SK-N-SH treated with all-trans-retinoic acid at 6 μM for 48 hours (cell line): ENCODE measurements around the gene CRACR2B.
A peak's percentile ranks its signal among the peaks of the same experiment; 100 is the strongest.

Experiments used
- ATAC-seq: fragments of 200-7000 bp; cut with Tn5 transposase; 3 replicates; pipeline ENCODE4 v1.9.1; 2020; ENCODE audit warnings: mild to moderate bottlenecking, moderate library complexity
- ARNTL ChIP-seq: fragments of 450-650 bp; formaldehyde crosslinking; IDR thresholded peaks from 2 replicates; pipeline ENCODE4 v1.5.0; 2020; ENCODE audit warnings: low read depth, mild to moderate bottlenecking, moderate library complexity, borderline replicate concordance
- BACH2 ChIP-seq: fragments of 250-450 bp; sonication (Bioruptor Pico); IDR thresholded peaks from 2 replicates; pipeline ENCODE4 v1.9.0; 2021; ENCODE audit warnings: mild to moderate bottlenecking, borderline replicate concordance
- CREB5 ChIP-seq: fragments of 250-450 bp; sonication (Bioruptor Pico); IDR thresholded peaks from 2 replicates; pipeline ENCODE4 v1.5.1; 2020; ENCODE audit warnings: low read depth, mild to moderate bottlenecking, moderate library complexity
- CSRNP3 ChIP-seq: fragments of 250-450 bp; sonication (Bioruptor Pico); IDR thresholded peaks from 2 replicates; pipeline ENCODE4 v1.5.1; 2021; ENCODE audit warnings: mild to moderate bottlenecking, moderate library complexity
- ESRRG ChIP-seq: fragments of 250-450 bp; sonication (Bioruptor Pico); IDR thresholded peaks from 2 replicates; pipeline ENCODE4 v1.6.1; 2021; ENCODE audit warnings: mild to moderate bottlenecking
- GLIS3 ChIP-seq: fragments of 250-450 bp; sonication (Bioruptor Pico); IDR thresholded peaks from 2 replicates; pipeline ENCODE4 v1.5.0; 2020; ENCODE audit warnings: mild to moderate bottlenecking, moderate library complexity
- ISL1 ChIP-seq: fragments of 250-450 bp; sonication (Bioruptor Pico); IDR thresholded peaks from 2 replicates; pipeline ENCODE4 v2.1.2; 2022; ENCODE audit warnings: mild to moderate bottlenecking, moderate library complexity
- OSR1 ChIP-seq: fragments of 250-450 bp; sonication (Bioruptor Pico); IDR thresholded peaks from 2 replicates; pipeline ENCODE4 v1.8.0; 2022; ENCODE audit warnings: moderate library complexity, mild to moderate bottlenecking, inconsistent platforms
- PATZ1 ChIP-seq: fragments of 250-450 bp; sonication (Bioruptor Pico); IDR thresholded peaks from 2 replicates; pipeline ENCODE4 v1.8.0; 2020; ENCODE audit warnings: mild to moderate bottlenecking, moderate library complexity, borderline replicate concordance
- POU6F1 ChIP-seq: fragments of 250-450 bp; sonication (Bioruptor Pico); IDR thresholded peaks from 2 replicates; pipeline ENCODE4 v1.8.0; 2021; ENCODE audit warnings: low read depth, mild to moderate bottlenecking, moderate library complexity, borderline replicate concordance
- PPARA ChIP-seq: fragments of 250-450 bp; sonication (Bioruptor Pico); IDR thresholded peaks from 2 replicates; pipeline ENCODE4 v1.5.0; 2020; ENCODE audit warnings: mild to moderate bottlenecking, borderline replicate concordance
- RARB ChIP-seq: fragments of 250-450 bp; sonication (Bioruptor Pico); IDR thresholded peaks from 2 replicates; pipeline ENCODE4 v1.8.0; 2021; ENCODE audit warnings: mild to moderate bottlenecking, moderate library complexity
- SNAI2 ChIP-seq: fragments of 250-450 bp; sonication (Bioruptor Pico); IDR thresholded peaks from 2 replicates; pipeline ENCODE4 v1.5.0; 2020; ENCODE audit warnings: mild to moderate bottlenecking, moderate library complexity
- TCF4 ChIP-seq: fragments of 250-450 bp; sonication (Bioruptor Pico); IDR thresholded peaks from 2 replicates; pipeline ENCODE4 v1.8.0; 2021; ENCODE audit warnings: mild to moderate bottlenecking, moderate library complexity, borderline replicate concordance
- TOX ChIP-seq: fragments of 250-450 bp; sonication (Bioruptor Pico); IDR thresholded peaks from 2 replicates; pipeline ENCODE4 v1.8.0; 2021; ENCODE audit warnings: mild to moderate bottlenecking, moderate library complexity, borderline replicate concordance
- TSHZ2 ChIP-seq: fragments of 250-450 bp; sonication (Bioruptor Pico); IDR thresholded peaks from 2 replicates; pipeline ENCODE4 v1.5.0; 2020; ENCODE audit warnings: mild to moderate bottlenecking, moderate library complexity
- ZC3H10 ChIP-seq: fragments of 250-450 bp; sonication (Bioruptor Pico); IDR thresholded peaks from 2 replicates; pipeline ENCODE4 v1.5.1; 2021; ENCODE audit warnings: mild to moderate bottlenecking, moderate library complexity
- ZFP3 ChIP-seq: fragments of 250-450 bp; sonication (Bioruptor Pico); IDR thresholded peaks from 2 replicates; pipeline ENCODE4 v1.5.0; 2020; ENCODE audit warnings: mild to moderate bottlenecking, moderate library complexity
- ZFP30 ChIP-seq: fragments of 450-650 bp; formaldehyde crosslinking; IDR thresholded peaks from 2 replicates; pipeline ENCODE4 v1.5.0; 2022; ENCODE audit warnings: mild to moderate bottlenecking, moderate library complexity
- ZNF565 ChIP-seq: fragments of 450-650 bp; formaldehyde crosslinking; conservative IDR thresholded peaks from 2 replicates; pipeline ENCODE4 v1.5.0; 2020; ENCODE audit warnings: low read depth, mild to moderate bottlenecking, moderate library complexity
- ZNF70 ChIP-seq: fragments of 450-650 bp; formaldehyde crosslinking; IDR thresholded peaks from 2 replicates; pipeline ENCODE4 v1.5.0; 2020; ENCODE audit warnings: mild to moderate bottlenecking, moderate library complexity
- ZNF8 ChIP-seq: fragments of 450-650 bp; formaldehyde crosslinking; IDR thresholded peaks from 2 replicates; pipeline ENCODE4 v1.5.0; 2020; ENCODE audit warnings: mild to moderate bottlenecking, moderate library complexity

CRACR2B gene

GRCh38 chr11:783581-784015 lies 44.1 kb upstream of the CRACR2B start:
- peak; percentile 94 for ATAC-seq
- TF ChIP-seq PPARA (no peak), TCF4 (0 out of 2 replicates have a peak, but pooled peaks have one; percentile 10), ARNTL (CRISPR knock-in tag) (peak; percentile 80; the same call in 1 of the 2 replicates), ESRRG (CRISPR knock-in tag) (no peak)

GRCh38 chr11:786235-787083 lies 41.3 kb upstream of the CRACR2B start:
- no peak for ATAC-seq
- TF ChIP-seq CREB5: no peak
- no peak for TF ChIP-seq OSR1
- no peak for TF ChIP-seq ZFP30 (CRISPR knock-in tag)
- TF ChIP-seq TSHZ2 (CRISPR knock-in tag): no peak
- no peak for TF ChIP-seq TCF4
- TF ChIP-seq BACH2: no peak
- TF ChIP-seq PPARA: no peak
- no peak for TF ChIP-seq ZC3H10 (CRISPR knock-in tag)
- no peak for TF ChIP-seq TOX (CRISPR knock-in tag)
- TF ChIP-seq POU6F1 (CRISPR knock-in tag): no peak
- no peak for TF ChIP-seq RARB (CRISPR knock-in tag)
- no peak for TF ChIP-seq ISL1 (CRISPR knock-in tag)
- TF ChIP-seq ARNTL (CRISPR knock-in tag): no peak
- TF ChIP-seq PATZ1 (CRISPR knock-in tag): no peak
- no peak for TF ChIP-seq ZFP3 (CRISPR knock-in tag)
- TF ChIP-seq ZNF565 (CRISPR knock-in tag): no peak
- no peak for TF ChIP-seq ZNF70 (CRISPR knock-in tag)
- no peak for TF ChIP-seq GLIS3 (CRISPR knock-in tag)
- TF ChIP-seq, all 23 proteins: peak for 0

GRCh38 chr11:787084-787675 lies 40.5 kb upstream of the CRACR2B start:
- ATAC-seq: no peak
- no peak for TF ChIP-seq OSR1
- no peak for TF ChIP-seq TCF4
- TF ChIP-seq POU6F1 (CRISPR knock-in tag): no peak
- no peak for TF ChIP-seq ZNF70 (CRISPR knock-in tag)
- no peak for TF ChIP-seq SNAI2 (CRISPR knock-in tag)
- TF ChIP-seq CSRNP3: no peak
- TF ChIP-seq PPARA: no peak
- no peak for TF ChIP-seq ZFP30 (CRISPR knock-in tag)
- TF ChIP-seq ZNF8 (CRISPR knock-in tag): no peak
- TF ChIP-seq PATZ1 (CRISPR knock-in tag): no peak
- no peak for TF ChIP-seq ZNF565 (CRISPR knock-in tag)
